CD4-positive, alpha-beta T cell treated with Interleukin-15 for 4 hours (primary cell): Measurements from ENCODE around the gene CHRDL1.

Source experiments
- DNase-seq: peaks from one replicate; pipeline ENCODE4 v3.0.0-alpha.2; 2020; ENCODE audit warnings: low spot score

The CHRDL1 gene

GRCh38 chrX:110741213-110741796, 54.3 kb downstream of the CHRDL1 start:
- no peak for DNase-seq

- DNase-seq = no peak
Measured at GRCh38 chrX:110734894-110735541, 60.6 kb downstream of the CHRDL1 start.

- DNase-seq = no peak
Measured at GRCh38 chrX:110734271-110734670, 61.3 kb downstream of the CHRDL1 start.

DNA sequence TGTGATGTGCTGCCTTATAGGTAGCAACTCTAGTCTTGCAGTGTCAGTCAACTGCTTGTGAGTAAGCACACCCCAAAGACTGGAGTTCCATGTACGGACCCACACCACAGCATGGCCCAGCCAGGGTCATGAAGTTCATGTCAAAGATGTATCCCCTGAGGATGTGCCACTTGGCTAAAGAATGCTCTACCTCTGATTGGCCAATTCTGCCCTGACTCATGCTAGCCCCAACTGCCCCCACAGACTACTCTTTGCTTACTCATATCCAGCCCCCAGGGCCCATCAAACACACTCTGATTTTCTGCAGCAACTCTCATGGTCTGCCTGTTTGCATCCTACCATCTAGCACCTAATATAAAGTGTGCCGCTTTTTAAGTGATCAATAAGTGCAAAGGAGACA, 62.5 kb downstream of the CHRDL1 start:
- no peak for DNase-seq

DNA sequence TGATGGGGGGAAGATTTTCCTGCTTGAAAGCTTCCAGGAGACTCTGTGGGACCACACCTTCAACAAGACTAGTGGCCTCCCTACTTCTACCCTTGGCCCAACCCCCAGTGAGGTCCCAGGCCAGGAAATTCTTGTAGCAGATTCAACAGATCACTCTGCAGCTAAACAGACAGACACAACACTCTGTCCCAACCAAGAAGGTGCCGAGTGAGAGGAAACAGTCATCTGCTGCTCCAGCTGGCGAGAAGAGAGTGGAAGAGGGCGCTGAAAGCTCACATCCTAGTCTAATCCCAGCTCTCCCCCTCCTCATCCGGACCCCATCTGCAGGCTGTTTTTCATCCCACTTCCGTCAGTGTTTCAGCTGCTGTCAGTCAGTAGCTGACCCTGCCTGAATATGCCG, 63.4 kb downstream of the CHRDL1 start:
- no peak for DNase-seq

GRCh38 chrX:110723844-110724243, 71.8 kb downstream of the CHRDL1 start:
- no peak for DNase-seq

- no peak for DNase-seq
Measured at GRCh38 chrX:110722135-110722534, 73.5 kb downstream of the CHRDL1 start.

GRCh38 chrX:110713666-110714065, 82.0 kb downstream of the CHRDL1 start:
- no peak for DNase-seq

DNA sequence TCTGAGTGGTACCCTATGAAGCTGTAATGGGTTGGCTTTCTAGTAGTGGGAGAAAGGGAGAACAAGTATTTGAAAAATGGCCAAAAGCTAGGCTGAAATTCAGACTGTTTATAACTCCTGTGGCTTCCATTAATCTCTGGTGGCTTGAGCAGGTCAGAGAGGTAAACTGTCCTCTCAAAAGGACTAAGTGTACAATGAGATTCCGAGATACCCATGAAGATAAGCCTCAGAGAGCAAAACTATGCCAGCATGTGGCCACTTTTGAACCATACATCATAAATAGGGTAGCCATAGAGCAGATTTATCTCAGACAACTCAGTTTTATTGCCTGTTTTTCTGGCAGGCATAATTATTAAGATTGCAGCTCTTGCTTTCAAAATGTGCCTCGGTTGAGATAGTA, 89.2 kb downstream of the CHRDL1 start:
- DNase-seq = no peak

GRCh38 chrX:110703641-110704040, 92.0 kb downstream of the CHRDL1 start:
- DNase-seq = no peak

GRCh38 chrX:110699109-110699508, 96.5 kb downstream of the CHRDL1 start:
- DNase-seq = no peak

- DNase-seq = no peak
Measured at GRCh38 chrX:110698696-110699095, 96.9 kb downstream of the CHRDL1 start.

- DNase-seq = no peak
Measured at GRCh38 chrX:110692866-110693265, 102.8 kb downstream of the CHRDL1 start.

- DNase-seq = no peak
Measured at GRCh38 chrX:110691446-110691845, 104.2 kb downstream of the CHRDL1 start.

- no peak for DNase-seq
Measured at GRCh38 chrX:110684653-110685052, 111.0 kb downstream of the CHRDL1 start.

- DNase-seq = no peak
Measured at GRCh38 chrX:110683925-110684324, 111.7 kb downstream of the CHRDL1 start.

GRCh38 chrX:110678591-110678990, 117.0 kb downstream of the CHRDL1 start:
- DNase-seq = no peak

DNA sequence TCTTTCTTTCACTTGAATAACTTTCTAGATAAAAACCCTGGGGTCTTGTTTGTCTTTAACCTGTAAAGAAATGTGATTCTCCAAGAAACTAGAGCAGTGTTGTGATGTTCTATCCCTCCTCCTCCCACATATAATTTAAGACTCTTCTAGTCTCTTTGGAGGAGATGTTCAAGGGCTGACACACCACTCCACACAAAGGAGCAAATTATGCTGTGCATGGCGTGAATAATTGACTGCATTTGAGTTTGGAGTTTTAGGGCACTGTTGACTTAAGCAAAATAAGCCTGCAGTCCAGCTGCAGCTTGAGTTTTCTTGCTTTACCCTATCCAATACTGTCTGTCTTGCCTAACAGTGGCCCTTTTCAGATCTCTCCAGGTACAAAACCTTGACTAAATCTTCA, 119.7 kb downstream of the CHRDL1 start:
- no peak for DNase-seq

- no peak for DNase-seq
Measured at GRCh38 chrX:110671068-110671803, 124.4 kb downstream of the CHRDL1 start.

DNA sequence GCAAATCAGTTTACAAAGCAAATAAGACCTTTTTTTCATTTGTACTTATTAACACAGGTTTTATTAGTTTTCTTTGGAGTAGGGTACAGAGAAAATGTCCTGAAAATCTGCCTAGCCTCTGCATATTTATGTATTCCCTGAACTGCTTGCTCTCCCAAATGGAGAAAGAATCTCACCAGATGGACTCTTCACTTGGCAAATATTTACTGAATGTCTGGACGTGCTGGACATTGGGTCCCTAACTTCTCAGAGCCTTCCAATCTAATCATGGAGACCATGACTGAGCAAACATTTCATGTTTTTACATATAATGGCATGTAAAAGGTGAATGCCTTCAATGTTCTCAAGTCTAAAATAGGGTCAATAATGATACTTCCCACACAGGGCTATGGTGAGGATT, 126.0 kb downstream of the CHRDL1 start:
- DNase-seq = no peak

DNA sequence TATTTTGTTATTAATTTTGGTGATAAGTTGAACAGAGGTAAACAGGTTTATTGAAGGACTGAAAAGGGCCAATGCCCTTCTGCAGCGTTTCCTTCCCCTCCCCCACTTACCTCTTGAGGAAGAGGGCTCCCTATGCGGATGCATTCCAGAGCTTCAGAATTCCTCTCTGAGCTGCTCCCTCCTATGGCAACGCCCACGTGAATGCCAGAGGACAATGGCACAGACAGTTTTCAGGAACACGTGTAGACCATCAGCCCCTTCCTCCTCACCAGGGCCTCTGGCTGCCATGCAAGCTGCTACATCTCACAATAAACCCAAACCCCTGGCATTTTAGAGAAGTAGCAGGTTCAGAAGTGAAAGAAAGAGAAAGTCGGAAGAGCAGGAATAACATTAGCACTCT, 127.9 kb downstream of the CHRDL1 start:
- DNase-seq = no peak

- DNase-seq = no peak
Measured at GRCh38 chrX:110665223-110666002, 130.2 kb downstream of the CHRDL1 start.

- no peak for DNase-seq
Measured at GRCh38 chrX:110657073-110657472, 138.5 kb downstream of the CHRDL1 start.
